ENCODE measurements around the gene C5orf63.
"Not testable (repeated sequence)": the region's sequence is repeated elsewhere in the genome, so short reads cannot be mapped to it uniquely, and the experiment has no call there.

C5orf63 gene

DNA sequence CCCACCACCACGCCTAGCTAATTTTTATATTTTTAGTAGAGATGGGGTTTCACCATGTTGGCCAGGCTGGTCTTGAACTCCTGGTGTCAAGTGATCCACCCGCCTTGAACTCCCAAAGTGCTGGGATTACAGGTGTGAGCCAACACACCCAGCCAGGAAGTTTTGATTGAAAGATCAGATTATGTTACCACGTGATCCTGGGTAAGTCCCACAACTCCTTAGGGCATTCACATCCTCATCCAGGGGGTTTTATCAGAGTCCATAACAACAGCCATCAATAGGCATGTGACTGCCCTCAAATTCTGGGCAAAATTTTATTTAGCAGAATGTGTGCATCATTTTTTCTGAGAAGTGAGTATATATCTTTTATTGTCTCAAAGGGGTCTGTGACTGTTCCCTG is 68.0 kb downstream of the C5orf63 start:
- DNase-seq, result not testable (repeated sequence)

DNA sequence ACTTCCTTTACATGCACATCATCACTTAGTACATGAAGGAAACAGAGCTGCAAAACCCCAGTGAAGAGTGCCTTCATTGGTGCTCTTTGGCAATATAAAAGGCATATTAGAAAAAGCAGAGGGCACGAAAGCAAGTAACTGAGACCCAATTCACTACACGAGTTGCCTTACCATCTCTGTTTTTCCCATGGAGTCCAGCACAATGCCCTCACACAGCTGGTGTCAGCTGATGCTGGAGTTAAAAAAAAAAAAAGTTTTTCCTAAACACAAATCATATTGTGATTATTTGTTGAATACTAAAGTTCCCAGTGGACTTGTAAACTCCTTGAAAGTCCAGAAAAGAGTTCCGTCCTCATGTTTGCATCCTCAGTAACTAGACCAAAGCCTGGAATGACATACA is 68.6 kb downstream of the C5orf63 start:
- DNase-seq, result no peak

DNA sequence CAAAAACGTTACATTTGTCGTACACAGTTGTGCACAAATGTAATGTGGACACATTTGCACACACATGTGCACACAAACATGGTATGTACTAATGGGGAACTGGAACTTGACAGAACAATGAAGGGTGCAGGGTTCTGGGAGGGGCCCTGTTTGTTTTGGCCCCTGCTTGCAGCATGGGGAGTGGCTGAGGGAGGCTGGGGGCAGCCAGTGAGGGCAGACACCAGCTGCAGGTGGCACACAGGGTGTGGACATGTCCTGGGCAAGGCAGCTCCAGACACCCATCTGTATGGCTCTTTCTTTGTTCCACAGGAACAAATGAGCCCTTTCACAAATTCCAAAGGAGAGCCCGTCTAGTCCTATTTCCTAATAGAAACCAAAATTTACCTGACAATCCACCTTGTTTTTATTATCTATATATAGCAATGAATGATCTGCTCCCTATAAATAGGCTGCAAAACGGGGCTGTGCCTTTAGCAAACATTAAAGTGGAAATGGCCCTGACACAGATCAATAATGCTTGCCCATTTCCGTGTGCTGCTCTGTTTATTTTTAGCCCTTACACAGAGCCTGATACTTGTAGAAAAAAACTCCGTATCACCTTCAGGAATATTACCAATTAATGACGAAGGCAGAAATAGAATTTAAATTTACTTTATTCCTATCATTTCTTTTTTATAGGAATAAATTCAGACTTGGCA is 69.4 kb downstream of the C5orf63 start:
- DNase-seq, result no peak

DNA sequence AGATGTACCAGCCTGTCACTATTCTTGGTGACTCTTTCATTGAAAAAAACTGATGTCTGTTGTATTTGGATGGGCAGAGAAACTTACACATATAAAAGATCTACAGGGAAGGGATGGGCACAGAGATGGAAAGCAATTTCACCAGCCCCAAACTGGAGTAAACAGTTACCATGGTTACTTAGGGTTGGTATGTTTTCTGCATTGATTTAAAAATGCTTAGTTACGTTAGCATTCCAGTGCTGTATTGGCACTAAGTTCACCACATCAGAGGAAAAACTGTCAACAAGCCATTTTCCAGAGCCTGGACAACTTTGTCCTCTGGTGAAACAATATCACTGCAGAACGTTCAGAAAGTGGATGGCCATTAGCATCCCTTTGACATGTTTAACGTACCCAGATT is 70.9 kb downstream of the C5orf63 start:
- DNase-seq, result no peak

DNA sequence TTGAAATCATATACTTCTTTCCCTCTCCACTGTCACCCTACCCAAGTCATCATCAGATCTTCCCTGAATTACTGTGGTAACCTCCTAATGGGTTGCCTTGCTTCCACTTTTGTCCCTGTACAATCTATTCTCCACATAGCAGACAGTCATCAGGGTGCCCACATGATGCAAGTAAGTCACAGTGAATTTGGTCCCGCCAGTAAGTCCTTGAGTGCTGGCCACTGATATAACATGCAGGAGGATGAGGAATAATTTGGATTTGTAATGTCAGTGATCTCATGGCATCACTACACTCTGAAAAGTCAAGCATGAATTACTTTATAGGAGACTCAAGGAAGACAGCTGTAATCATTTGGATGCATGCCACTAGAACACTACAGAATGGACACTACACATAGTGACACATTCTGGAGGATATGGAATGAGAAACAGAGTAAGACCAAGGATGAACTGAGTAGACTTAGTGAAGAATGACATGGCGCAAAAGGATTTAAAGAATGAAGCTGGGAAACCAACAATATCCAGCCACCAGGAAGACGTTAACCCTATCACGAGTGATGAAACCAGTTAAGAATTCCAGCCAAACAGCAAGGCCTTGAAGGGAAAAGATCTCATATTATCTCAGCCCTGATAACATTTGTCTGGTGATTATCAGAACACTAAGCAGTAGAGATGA is 71.5 kb downstream of the C5orf63 start:
- no peak for DNase-seq

Measured in T-helper 2 cell (primary cell).